ENCODE data around the gene SPAG7. TPM values are rescaled to one million over a fixed set of nuclear protein-coding genes. Genes with fewer than 3 reads are reported as not detected.
A peak's percentile ranks its signal among the peaks of the same experiment; 100 is the strongest.

Gene SPAG7
- total RNA-seq, 1 experiment from 2014 or later: 97.3 TPM

- TF ChIP-seq OVOL2 (CRISPR knock-in tag; IDR thresholded peaks at IDR 0.05; ENCODE audit: borderline replicate concordance) (no peak), MYBL2 (CRISPR knock-in tag; IDR thresholded peaks at IDR 0.05) (peak; percentile 85; the same call in 1 of the 2 replicates), NFE2L1 (CRISPR knock-in tag; IDR thresholded peaks at IDR 0.05) (peak; percentile 81; the same call in 1 of the 2 replicates), CREM (CRISPR knock-in tag; IDR thresholded peaks at IDR 0.05) (peak; percentile 37; the same call in 1 of the 2 replicates), USF1 (CRISPR knock-in tag; IDR thresholded peaks at IDR 0.05) (peak; percentile 54; the same call in 1 of the 2 replicates), ZNF232 (CRISPR knock-in tag; IDR thresholded peaks at IDR 0.05) (0 out of 2 replicates have a peak, but pooled peaks have one; percentile 58), FOXP1 (CRISPR knock-in tag; IDR thresholded peaks at IDR 0.05; ENCODE audit: borderline replicate concordance) (peak; percentile 82; the same call in 1 of the 2 replicates), USF2 (CRISPR knock-in tag; IDR thresholded peaks at IDR 0.05) (0 out of 2 replicates have a peak, but pooled peaks have one; percentile 34), NFYB (CRISPR knock-in tag; conservative IDR thresholded peaks at IDR 0.05; ENCODE audit: low read depth) (peak; percentile 97), GABPB1 (CRISPR knock-in tag; IDR thresholded peaks at IDR 0.05) (no peak), ZBTB21 (CRISPR knock-in tag; IDR thresholded peaks at IDR 0.05; ENCODE audit: borderline replicate concordance) (peak; percentile 0; the same call in 1 of the 2 replicates)
These were observed 626 bp downstream of the SPAG7 start (continued) for GRCh38 chr17:4966844-4967538.

- DNase-seq (ENCODE audit: low spot score) (no peak), ATAC-seq (no peak)
- Mint-ChIP-seq H3K36me3 (peaks cover 15% of the 10 kb centered on the region), H3K9me3 (peaks cover 13% of the 10 kb centered on the region), H3K4me3 (peak overlapping the region; percentile 40; the same call in 1 of the 2 replicates), H3K27me3 (ENCODE audit: low read depth) (peaks cover under 1% of the 10 kb centered on the region), H3K27ac (no peak overlapping the region; the same call in 1 of the 2 replicates), H3K4me1 (peaks cover 27% of the 10 kb centered on the region)
- no peak for TF ChIP-seq RELA (CRISPR knock-in tag; IDR thresholded peaks at IDR 0.05; ENCODE audit: borderline replicate concordance)
- TF ChIP-seq ATF1 (CRISPR knock-in tag; IDR thresholded peaks at IDR 0.05): no peak
- no peak for TF ChIP-seq ATF2 (CRISPR knock-in tag; IDR thresholded peaks at IDR 0.05; ENCODE audit: borderline replicate concordance, low read depth)
- TF ChIP-seq ELF4 (CRISPR knock-in tag; IDR thresholded peaks at IDR 0.05; ENCODE audit: low read depth): no peak
- no peak for TF ChIP-seq TEAD4 (CRISPR knock-in tag; IDR thresholded peaks at IDR 0.05)
- TF ChIP-seq IRF2 (CRISPR knock-in tag; IDR thresholded peaks at IDR 0.05; ENCODE audit: borderline replicate concordance, low read depth): no peak
- TF ChIP-seq ZMAT4 (CRISPR knock-in tag; IDR thresholded peaks at IDR 0.05): no peak
- TF ChIP-seq RORB (CRISPR knock-in tag; IDR thresholded peaks at IDR 0.05): no peak
- no peak for TF ChIP-seq PRRX2 (CRISPR knock-in tag; IDR thresholded peaks at IDR 0.05)
- no peak for TF ChIP-seq CREM (CRISPR knock-in tag; IDR thresholded peaks at IDR 0.05)
- ChIA-PET CTCF (interaction anchor here (1.2 to 2.4 kb wide), 4 partner anchors 10 to 57 kb away, joined by 3 to 17 read pairs (median 9); partner anchors contain the start of genes RNF167 and SLC25A11), POLR2A (interaction anchor here (1.1 to 3.6 kb wide), 2 partner anchors 18 to 25 kb away, joined by 3 to 38 read pairs; partner anchors contain the start of genes RNF167 and SLC25A11)
These were observed 2.2 kb downstream of the SPAG7 start for GRCh38 chr17:4965311-4965986.
